ENCODE measurements around the gene TALDO1. TPM values are rescaled to one million over a fixed set of nuclear protein-coding genes. Genes with fewer than 3 reads are reported as not detected.

TALDO1 gene
- total and polyA plus RNA-seq, 2 donors (not counting 3 experiments of a cell fraction or from before 2014, with no cell fraction given), result 211 to 294 TPM

DNA sequence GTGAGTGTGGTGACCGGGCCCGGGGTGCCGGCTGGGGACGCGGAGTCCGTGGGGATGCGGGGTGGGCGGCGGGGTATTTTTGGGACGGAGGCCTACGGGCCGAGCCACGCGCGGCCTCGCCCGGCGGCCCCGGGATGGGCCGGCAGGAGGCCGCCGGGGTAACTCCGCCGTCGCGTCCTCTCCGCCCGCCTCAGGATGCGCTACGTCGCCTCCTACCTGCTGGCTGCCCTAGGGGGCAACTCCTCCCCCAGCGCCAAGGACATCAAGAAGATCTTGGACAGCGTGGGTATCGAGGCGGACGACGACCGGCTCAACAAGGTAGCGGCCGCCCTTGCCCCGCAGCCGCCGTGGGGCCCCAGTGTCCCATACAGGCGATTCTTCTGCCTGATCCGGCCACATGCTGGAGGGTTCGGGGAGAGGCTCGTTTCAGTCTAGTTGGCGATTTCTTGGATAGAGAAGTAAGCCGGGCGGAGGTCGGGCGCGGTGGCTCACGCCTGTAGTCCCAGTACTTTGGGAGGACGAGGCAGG lies 62.8 kb downstream of the TALDO1 start:
- H3K4me2 ChIP-seq (ENCODE audit: insufficient read depth, low read length), result peak overlapping the region; percentile 57
- no peaks in the 10 kb centered on the region for H3K9me3 ChIP-seq (replicated peaks; ENCODE audit: control insufficient read depth, insufficient read depth, low read length)
- peak overlapping the region; percentile 97 for H3K9ac ChIP-seq (replicated peaks; ENCODE audit: extremely low read depth, insufficient read depth, low read length)
- FAIRE-seq (no peak), DNase-seq (ENCODE audit: low read depth, low spot score) (no peak)
- dilution Hi-C loops (cut with MboI; ENCODE audit: extremely low pct_ligation_motif_present, low sequenced_read_pairs) (no loop called here), intact Hi-C loops (cut with micrococcal nuclease) (no loop called here)
- peaks cover 22% of the 10 kb centered on the region for H3K4me1 ChIP-seq (ENCODE audit: control insufficient read depth, extremely low read depth, insufficient read depth, low read length)
- POLR2A ChIA-PET, result interaction anchor here (0.9 to 1.8 kb wide), 4 partner anchors 9 to 33 kb away, joined by 3 to 23 read pairs (median 6); partner anchors contain the start of genes PNPLA2 and TSPAN4
- H4K20me1 ChIP-seq (replicated peaks; ENCODE audit: control insufficient read depth, extremely low read depth, insufficient read depth, low read length), result no peaks in the 10 kb centered on the region
- peak overlapping the region; percentile 77 to 90 (median 80) for H3K4me3 ChIP-seq (replicated peaks in 1 of 3; ENCODE audit: insufficient read depth in 1 of 3, low read depth in 1 of 3, low read length in 3 of 3)
- peaks cover 5 to 25% of the 10 kb centered on the region in 2 experiments for H3K36me3 ChIP-seq (ENCODE audit: control insufficient read depth in 2 of 2, extremely low read depth in 1 of 2, insufficient read depth in 2 of 2, low read length in 2 of 2)
- no peaks in the 10 kb centered on the region for H3K9me1 ChIP-seq (replicated peaks; ENCODE audit: control insufficient read depth, extremely low read depth, insufficient read depth, low read length)
- BruUV-seq (replicated peaks), result TSS peak; percentile 69
- no peaks in the 10 kb centered on the region for H3K27me3 ChIP-seq (ENCODE audit: control insufficient read depth in 2 of 2, insufficient read depth in 2 of 2, low read length in 2 of 2)
- CTCF ChIA-PET, result interaction anchor here (1.0 to 1.2 kb wide), 4 partner anchors 9 to 26 kb away, joined by 3 to 7 read pairs (median 5); partner anchors contain the start of genes PNPLA2 and SLC25A22
- H3K27ac ChIP-seq (ENCODE audit: insufficient read depth, low read depth, low read length), result peak overlapping the region; percentile 97
- peaks cover 41% of the 10 kb centered on the region for H3K79me2 ChIP-seq (ENCODE audit: control insufficient read depth, insufficient read depth, low read length)
- H2AFZ ChIP-seq (ENCODE audit: low read depth, low read length), result no peak overlapping the region
- no peak for TF ChIP-seq MAX (IDR thresholded peaks at IDR 0.05; ENCODE audit: insufficient read depth, insufficient read length)
- TF ChIP-seq, protein P1, sequence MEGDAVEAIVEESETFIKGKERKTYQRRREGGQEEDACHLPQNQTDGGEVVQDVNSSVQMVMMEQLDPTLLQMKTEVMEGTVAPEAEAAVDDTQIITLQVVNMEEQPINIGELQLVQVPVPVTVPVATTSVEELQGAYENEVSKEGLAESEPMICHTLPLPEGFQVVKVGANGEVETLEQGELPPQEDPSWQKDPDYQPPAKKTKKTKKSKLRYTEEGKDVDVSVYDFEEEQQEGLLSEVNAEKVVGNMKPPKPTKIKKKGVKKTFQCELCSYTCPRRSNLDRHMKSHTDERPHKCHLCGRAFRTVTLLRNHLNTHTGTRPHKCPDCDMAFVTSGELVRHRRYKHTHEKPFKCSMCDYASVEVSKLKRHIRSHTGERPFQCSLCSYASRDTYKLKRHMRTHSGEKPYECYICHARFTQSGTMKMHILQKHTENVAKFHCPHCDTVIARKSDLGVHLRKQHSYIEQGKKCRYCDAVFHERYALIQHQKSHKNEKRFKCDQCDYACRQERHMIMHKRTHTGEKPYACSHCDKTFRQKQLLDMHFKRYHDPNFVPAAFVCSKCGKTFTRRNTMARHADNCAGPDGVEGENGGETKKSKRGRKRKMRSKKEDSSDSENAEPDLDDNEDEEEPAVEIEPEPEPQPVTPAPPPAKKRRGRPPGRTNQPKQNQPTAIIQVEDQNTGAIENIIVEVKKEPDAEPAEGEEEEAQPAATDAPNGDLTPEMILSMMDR (IDR thresholded peaks at IDR 0.05; ENCODE audit: extremely low read depth in 1 of 2, insufficient read depth in 1 of 2, low read depth in 1 of 2, low read length in 2 of 2), result no peak
- no peak for TF ChIP-seq FOS (IDR thresholded peaks at IDR 0.05; ENCODE audit: borderline replicate concordance, insufficient read depth, low read length)
- no peak for TF ChIP-seq GATA2 (IDR thresholded peaks at IDR 0.05; ENCODE audit: insufficient read depth, insufficient read length, low read depth, low read length)
- no peak for TF ChIP-seq POLR2AphosphoS5 (IDR thresholded peaks at IDR 0.05; ENCODE audit: insufficient read depth, low read depth, low read length)
- no peak for TF ChIP-seq MYC (IDR thresholded peaks at IDR 0.05; ENCODE audit: low read depth, low read length)
- no peak for TF ChIP-seq POLR2A (IDR thresholded peaks at IDR 0.05; ENCODE audit: low read depth, low read length)
- no peak for TF ChIP-seq JUN (IDR thresholded peaks at IDR 0.05; ENCODE audit: borderline replicate concordance, insufficient read depth, insufficient read length, low read depth)
- TF ChIP-seq EZH2 (IDR thresholded peaks at IDR 0.05; ENCODE audit: borderline replicate concordance, low read depth, low read length, severe bottlenecking), result no peak

Measured in endothelial cell of umbilical vein (primary cell).